CD4-positive, CD25-positive, alpha-beta regulatory T cell (primary cell): ENCODE data around the gene CCZ1. TPM values are rescaled to one million over a fixed set of nuclear protein-coding genes. Genes with fewer than 3 reads are reported as not detected.
"Not testable (repeated sequence)": the region's sequence is repeated elsewhere in the genome, so short reads cannot be mapped to it uniquely, and the experiment has no call there.

Experiments
- ATAC-seq, 2 donors: fragments of 150-1000 bp; cut with Tn5 transposase; one replicate each; pipeline ENCODE4 v1.10.0; 2021; ENCODE audit warnings: low read depth in 2 of 2, moderate number of reproducible peaks in 2 of 2, moderate library complexity in 1 of 2
- DNase-seq, 3 donors: peaks; one replicate each; pipeline versions ENCODE4 v3.0.0 to v3.0.0-alpha.2; 2012 to 2022; ENCODE audit warnings: mixed read lengths in 1 of 3
- H3K27ac ChIP-seq: one replicate; pipeline ENCODE4 v1.7.0; 2013; ENCODE audit warnings: mild to moderate bottlenecking, low read length; ENCODE audit not compliant: insufficient read depth, poor library complexity, severe bottlenecking
- H3K27me3 ChIP-seq: one replicate; pipeline ENCODE4 v1.7.0; 2013; ENCODE audit warnings: low read length; ENCODE audit not compliant: control insufficient read depth, insufficient read depth
- H3K36me3 ChIP-seq: one replicate; pipeline ENCODE4 v1.7.0; 2013; ENCODE audit warnings: mild to moderate bottlenecking, low read length, moderate library complexity; ENCODE audit not compliant: control insufficient read depth, insufficient read depth
- H3K4me1 ChIP-seq: 2 replicates; pipeline ENCODE4 v1.7.0; 2013; ENCODE audit warnings: mild to moderate bottlenecking, low read length; ENCODE audit not compliant: insufficient read depth, control insufficient read depth, poor library complexity, severe bottlenecking
- H3K4me3 ChIP-seq: one replicate; pipeline ENCODE4 v1.7.0; 2013; ENCODE audit warnings: low read depth, mild to moderate bottlenecking, low read length, moderate library complexity
- H3K9me3 ChIP-seq, 2 experiments: 1 replicate in 1 of 2; 2 replicates in 1 of 2; pipeline ENCODE4 v1.7.0; 2013; ENCODE audit warnings: low read length in 2 of 2, mild to moderate bottlenecking in 1 of 2, moderate library complexity in 1 of 2; ENCODE audit not compliant: control insufficient read depth in 2 of 2
- H3K27ac Mint-ChIP-seq, 3 donors: one replicate each; pipeline ENCODE4 v1.8.0; 2020 to 2022; ENCODE audit warnings: mild to moderate bottlenecking in 3 of 3, mixed read lengths in 3 of 3, moderate library complexity in 2 of 3
- H3K27me3 Mint-ChIP-seq: one replicate; pipeline ENCODE4 v1.8.0; 2022; ENCODE audit warnings: mild to moderate bottlenecking, mixed read lengths
- H3K36me3 Mint-ChIP-seq: one replicate; pipeline ENCODE4 v1.8.0; 2020; ENCODE audit warnings: mixed read lengths
- H3K4me1 Mint-ChIP-seq, 4 donors: one replicate each; pipeline ENCODE4 v1.8.0; 2020 to 2022; ENCODE audit warnings: mixed read lengths in 4 of 4, mild to moderate bottlenecking in 1 of 4
- H3K4me3 Mint-ChIP-seq, 4 donors: one replicate each; pipeline ENCODE4 v1.8.0; 2020 to 2022; ENCODE audit warnings: mild to moderate bottlenecking in 4 of 4, mixed read lengths in 4 of 4, moderate library complexity in 3 of 4
- H3K9me3 Mint-ChIP-seq, 7 donors: one replicate each; pipeline ENCODE4 v1.8.0; 2020 to 2022; ENCODE audit warnings: mixed read lengths in 7 of 7, mild to moderate bottlenecking in 3 of 7, moderate library complexity in 2 of 7
- polyA plus RNA-seq, 4 donors: library from polyadenylated mRNA; unstranded; fragments of 300-500 nt; fragmentation: Illumina TruSeq; gene quantifications; one replicate each; pipeline ENCODE4 v1.2.3, GENCODE V29; 2021
- total RNA-seq: library from RNA; stranded (reverse); gene quantifications from one replicate; pipeline ENCODE4 v1.2.3, GENCODE V29; 2022

CCZ1 gene
- total and polyA plus RNA-seq, 5 donors from 2014 or later = 44.8 to 105 (median 84.3) TPM

DNA sequence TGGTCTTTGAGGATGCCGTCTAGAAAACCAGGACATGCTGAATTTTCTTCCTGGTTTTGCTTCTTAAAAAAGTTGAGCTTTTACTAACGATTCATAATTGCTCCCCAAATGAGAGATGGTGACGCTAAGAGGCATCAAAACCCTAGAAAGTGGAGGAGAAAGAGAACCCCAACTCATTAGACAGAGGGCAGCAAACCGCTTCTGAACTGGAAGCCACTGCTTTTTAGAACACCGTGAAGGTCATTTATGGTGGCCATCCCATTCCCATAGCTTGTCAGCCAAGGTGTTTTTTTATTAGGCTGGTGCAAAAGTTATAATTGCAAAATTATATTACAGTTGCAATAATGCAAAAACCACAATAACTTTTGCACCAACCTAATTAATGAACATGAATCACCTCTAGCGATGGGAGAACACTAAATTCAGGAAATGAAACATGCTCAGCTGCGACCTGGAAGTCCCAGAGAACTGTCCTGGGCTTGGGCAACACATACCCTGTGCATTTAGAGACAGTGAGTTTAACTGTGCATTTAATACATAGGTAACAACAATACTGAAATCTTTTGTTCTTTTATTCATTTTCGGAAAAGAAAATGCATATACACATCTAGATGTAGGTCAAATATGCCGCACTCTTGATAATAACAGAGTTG lies 33.1 kb upstream of the CCZ1 start:
- H3K27me3 ChIP-seq, ATAC-seq, H3K27me3 Mint-ChIP-seq, H3K4me3 ChIP-seq, H3K9me3 ChIP-seq, H3K4me1 ChIP-seq, H3K4me1 Mint-ChIP-seq, H3K27ac Mint-ChIP-seq, H3K36me3 ChIP-seq, H3K27ac ChIP-seq, H3K4me3 Mint-ChIP-seq, DNase-seq, H3K9me3 Mint-ChIP-seq: not testable (repeated sequence)
- H3K36me3 Mint-ChIP-seq = peaks cover 32% of the 10 kb centered on the region

DNA sequence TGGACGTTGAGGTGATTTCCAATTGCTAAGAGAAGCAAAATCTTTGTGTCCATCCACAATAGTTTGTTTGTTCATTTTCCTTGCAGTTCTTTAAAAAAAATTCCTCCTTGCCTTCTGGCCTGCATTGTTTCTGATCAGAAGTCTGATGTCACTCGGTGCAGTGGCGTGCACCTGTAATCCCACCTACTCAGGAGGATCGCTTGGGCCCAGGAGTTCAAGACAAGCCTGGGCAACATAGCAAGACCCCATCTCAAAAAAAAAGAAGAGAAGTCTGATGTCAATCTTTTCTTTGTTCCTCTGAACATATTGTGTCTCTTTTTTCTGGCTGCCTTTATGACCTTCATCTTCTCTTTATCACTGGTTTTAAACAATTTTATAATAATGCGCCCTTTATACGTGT lies 31.5 kb upstream of the CCZ1 start:
- Mint-ChIP-seq H3K4me3 (no peak overlapping the region), H3K36me3 (peaks cover 30% of the 10 kb centered on the region), H3K27ac (no peak overlapping the region), H3K27me3 (no peaks in the 10 kb centered on the region), H3K9me3 (no peaks in the 10 kb centered on the region), H3K4me1 (peaks cover 0 to 9% (median 6%) of the 10 kb centered on the region in 4 donors)
- no peak for ATAC-seq
- no peak overlapping the region for H3K27ac ChIP-seq
- no peaks in the 10 kb centered on the region for H3K27me3 ChIP-seq
- no peak for DNase-seq
- no peaks in the 10 kb centered on the region for H3K9me3 ChIP-seq
- H3K36me3 ChIP-seq = peaks cover 2% of the 10 kb centered on the region
- H3K4me1 ChIP-seq = no peaks in the 10 kb centered on the region
- no peak overlapping the region for H3K4me3 ChIP-seq

GRCh38 chr7:5868928-5869341 lies 29.6 kb upstream of the CCZ1 start:
- H3K4me1 ChIP-seq, DNase-seq, H3K4me3 ChIP-seq, H3K27me3 Mint-ChIP-seq, H3K27ac Mint-ChIP-seq, H3K9me3 ChIP-seq, H3K36me3 ChIP-seq, H3K4me1 Mint-ChIP-seq, H3K9me3 Mint-ChIP-seq, H3K4me3 Mint-ChIP-seq, H3K27me3 ChIP-seq, ATAC-seq, H3K27ac ChIP-seq: not testable (repeated sequence)
- H3K36me3 Mint-ChIP-seq = peaks cover 13% of the 10 kb centered on the region

DNA sequence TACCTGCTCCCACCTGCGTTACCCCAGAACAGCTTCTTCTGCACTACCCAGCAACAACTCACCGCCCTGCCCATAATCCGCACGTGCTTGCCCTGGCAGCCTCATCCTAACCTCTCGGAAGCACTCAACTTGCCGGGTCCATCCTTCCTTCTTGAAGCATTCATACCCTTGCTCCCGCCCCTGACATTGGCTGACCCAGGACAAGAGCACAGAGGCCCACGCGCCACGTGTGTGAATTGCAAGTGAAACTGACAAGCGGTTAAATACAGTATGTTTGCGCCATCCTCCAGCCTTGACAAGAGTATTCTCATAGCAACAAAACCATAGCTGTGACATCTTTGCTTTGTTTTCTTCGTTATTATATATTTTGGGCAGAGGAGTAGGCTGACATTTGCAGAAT lies 28.8 kb upstream of the CCZ1 start:
- no peak overlapping the region for H3K27ac ChIP-seq
- H3K27me3 Mint-ChIP-seq = no peaks in the 10 kb centered on the region
- H3K27me3 ChIP-seq = no peaks in the 10 kb centered on the region
- no peaks in the 10 kb centered on the region for H3K9me3 ChIP-seq
- DNase-seq (no peak), ATAC-seq (no peak)
- peaks cover 13% of the 10 kb centered on the region for H3K36me3 Mint-ChIP-seq
- H3K27ac Mint-ChIP-seq = no peak overlapping the region
- no peak overlapping the region for H3K4me3 ChIP-seq
- peaks cover 0 to 9% (median 3%) of the 10 kb centered on the region in 4 donors for H3K4me1 Mint-ChIP-seq
- no peaks in the 10 kb centered on the region for H3K4me1 ChIP-seq
- H3K36me3 ChIP-seq = no peaks in the 10 kb centered on the region
- no peak overlapping the region for H3K4me3 Mint-ChIP-seq
- no peaks in the 10 kb centered on the region for H3K9me3 Mint-ChIP-seq

- Histone ChIP-seq H3K9me3 (no peaks in the 10 kb centered on the region), H3K27ac (no peak overlapping the region), H3K4me1 (no peaks in the 10 kb centered on the region), H3K36me3 (no peaks in the 10 kb centered on the region), H3K4me3 (no peak overlapping the region), H3K27me3 (no peaks in the 10 kb centered on the region)
- H3K4me1 Mint-ChIP-seq = peaks cover 0 to 9% (median 3%) of the 10 kb centered on the region in 4 donors
- no peaks in the 10 kb centered on the region for H3K27me3 Mint-ChIP-seq
- H3K4me3 Mint-ChIP-seq = no peak overlapping the region
- H3K9me3 Mint-ChIP-seq = no peaks in the 10 kb centered on the region
- peaks cover 13% of the 10 kb centered on the region for H3K36me3 Mint-ChIP-seq
- no peak for ATAC-seq
- H3K27ac Mint-ChIP-seq = peak overlapping the region in 1 of 3 donors; percentile 53
- DNase-seq = no peak
Observed at GRCh38 chr7:5870311-5870710, 28.2 kb upstream of the CCZ1 start.

GRCh38 chr7:5872326-5872725 lies 26.2 kb upstream of the CCZ1 start:
- DNase-seq (no peak), ATAC-seq (no peak)
- no peaks in the 10 kb centered on the region for H3K36me3 ChIP-seq
- H3K27me3 Mint-ChIP-seq = no peaks in the 10 kb centered on the region
- H3K9me3 ChIP-seq = no peaks in the 10 kb centered on the region
- no peaks in the 10 kb centered on the region for H3K27me3 ChIP-seq
- H3K4me3 Mint-ChIP-seq = no peak overlapping the region
- H3K27ac ChIP-seq = no peak overlapping the region
- H3K9me3 Mint-ChIP-seq = no peaks in the 10 kb centered on the region
- H3K4me1 ChIP-seq = no peaks in the 10 kb centered on the region
- peaks cover 9% of the 10 kb centered on the region for H3K36me3 Mint-ChIP-seq
- H3K4me3 ChIP-seq = no peak overlapping the region
- peaks cover 0 to 7% (median 3%) of the 10 kb centered on the region in 4 donors for H3K4me1 Mint-ChIP-seq
- H3K27ac Mint-ChIP-seq = no peak overlapping the region

GRCh38 chr7:5879591-5879990 lies 18.9 kb upstream of the CCZ1 start:
- not testable (repeated sequence) for H3K4me3 Mint-ChIP-seq, ATAC-seq, H3K27me3 Mint-ChIP-seq, H3K27ac Mint-ChIP-seq, H3K9me3 Mint-ChIP-seq, H3K4me1 ChIP-seq, H3K27ac ChIP-seq, H3K27me3 ChIP-seq, DNase-seq, H3K4me1 Mint-ChIP-seq, H3K36me3 ChIP-seq, H3K36me3 Mint-ChIP-seq, H3K4me3 ChIP-seq, H3K9me3 ChIP-seq

DNA sequence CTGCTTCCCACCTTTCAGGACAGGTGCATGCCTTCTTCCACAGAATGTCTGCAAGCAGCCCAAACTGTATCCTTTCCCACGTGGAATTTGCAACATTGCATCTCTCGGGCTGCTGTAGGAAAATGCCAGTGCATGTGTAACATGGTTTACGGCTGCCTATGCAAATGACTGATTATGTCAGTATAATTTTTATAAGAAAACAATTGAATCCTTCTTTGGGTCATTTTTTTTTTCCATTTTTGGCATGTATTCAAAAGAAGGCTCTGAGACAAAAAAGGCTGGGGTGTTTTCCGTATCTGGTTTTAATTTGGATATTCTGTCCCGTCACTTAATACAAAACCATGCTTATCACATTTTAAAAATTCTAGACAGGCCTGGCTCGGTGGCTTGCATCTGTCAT lies 18.4 kb upstream of the CCZ1 start:
- H3K4me3 ChIP-seq, H3K4me1 ChIP-seq, H3K27me3 Mint-ChIP-seq, H3K27ac Mint-ChIP-seq, H3K9me3 ChIP-seq, H3K9me3 Mint-ChIP-seq, H3K36me3 Mint-ChIP-seq, ATAC-seq, H3K4me1 Mint-ChIP-seq, H3K27ac ChIP-seq, H3K36me3 ChIP-seq, H3K27me3 ChIP-seq, H3K4me3 Mint-ChIP-seq, DNase-seq: not testable (repeated sequence)
